ENCODE measurements around the gene RAB3GAP2.
"Not testable (repeated sequence)": the region's sequence is repeated elsewhere in the genome, so short reads cannot be mapped to it uniquely, and the experiment has no call there.

The RAB3GAP2 gene

DNA sequence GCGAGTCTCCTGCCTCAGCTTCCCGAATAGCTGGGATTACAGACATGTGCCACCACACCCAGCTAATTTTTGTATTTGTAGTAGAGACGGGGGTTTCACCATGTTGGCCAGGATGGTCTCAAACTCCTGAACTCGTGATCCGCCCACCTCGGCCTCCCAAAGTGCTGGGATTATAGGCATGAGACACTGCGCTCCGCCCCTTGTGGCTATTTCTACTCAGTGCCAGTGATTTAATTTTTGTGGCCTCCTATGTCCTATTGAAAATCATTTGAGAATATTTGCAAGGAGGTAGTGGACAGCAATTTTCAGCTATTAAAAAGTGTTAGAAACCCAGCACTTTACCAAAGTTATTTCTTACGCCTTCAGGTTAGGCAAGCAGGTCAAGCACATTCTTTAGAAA, 36.0 kb downstream of the RAB3GAP2 start:
- DNase-seq (ENCODE audit: low read depth): not testable (repeated sequence)

DNA sequence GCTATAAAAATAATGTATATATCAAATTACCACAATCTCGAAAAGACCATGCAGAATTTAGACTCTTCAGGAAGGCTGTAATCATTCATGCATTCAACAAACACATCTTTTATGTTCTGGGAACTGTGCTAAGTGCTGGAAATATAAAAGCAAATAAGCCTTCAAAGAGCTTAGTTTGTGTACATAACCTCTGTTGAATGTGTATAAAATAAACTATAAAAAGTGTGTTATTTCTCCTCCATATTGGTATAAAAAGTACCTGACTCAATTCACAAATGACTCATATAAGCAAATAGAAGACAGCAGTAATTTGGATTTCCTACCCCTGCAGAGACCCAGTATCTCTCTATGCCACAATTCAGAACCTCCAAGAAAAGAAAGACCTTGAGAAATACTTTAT, 36.8 kb downstream of the RAB3GAP2 start:
- DNase-seq (ENCODE audit: low read depth): no peak

DNA sequence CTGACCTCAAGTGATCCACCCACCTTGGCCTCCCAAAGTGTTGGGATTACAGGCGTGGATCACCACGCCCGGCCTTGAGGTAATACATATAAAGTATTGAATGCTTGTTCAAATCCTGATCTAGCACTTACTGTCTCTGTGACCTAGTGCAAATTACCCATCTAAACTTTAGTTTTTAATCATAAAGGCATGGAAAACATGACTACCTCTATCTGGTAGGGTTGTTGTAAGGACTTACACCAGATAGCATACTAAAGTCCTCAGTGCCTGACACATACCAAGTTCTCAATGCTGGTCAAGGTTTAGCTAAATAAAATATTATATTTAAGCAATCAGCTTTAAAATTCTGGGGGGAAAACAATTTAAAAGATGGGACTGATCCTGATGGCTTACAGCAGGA, 38.3 kb downstream of the RAB3GAP2 start:
- no peak for DNase-seq (ENCODE audit: low read depth)

- no peak for DNase-seq (ENCODE audit: low read depth)
These were observed 42.5 kb downstream of the RAB3GAP2 start for GRCh38 chr1:220229771-220230170.

- no peak for DNase-seq (ENCODE audit: low read depth)
These were observed 44.9 kb downstream of the RAB3GAP2 start for GRCh38 chr1:220227393-220227792.

DNA sequence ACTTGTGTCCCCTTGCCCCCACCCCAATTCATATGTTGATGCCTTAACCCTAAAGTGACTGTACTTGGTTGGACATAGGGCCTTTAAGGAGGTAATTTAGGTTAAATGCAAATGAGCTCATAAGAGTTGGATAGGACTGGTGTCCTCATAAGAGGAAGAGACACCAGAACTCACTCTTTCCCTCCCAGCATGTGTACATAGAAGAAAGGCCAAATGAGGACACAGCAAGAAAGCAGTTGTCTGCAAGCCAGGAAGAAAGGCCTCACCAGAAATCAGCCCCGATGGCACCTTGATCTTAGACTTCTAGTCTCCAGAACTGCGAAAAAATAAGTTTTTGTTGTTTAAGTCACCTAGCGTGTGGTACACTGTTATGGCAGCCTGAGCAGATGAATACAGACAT, 45.5 kb downstream of the RAB3GAP2 start:
- DNase-seq (ENCODE audit: low read depth): no peak

GRCh38 chr1:220225957-220226356, 46.3 kb downstream of the RAB3GAP2 start:
- DNase-seq (ENCODE audit: low read depth): no peak

- no peak for DNase-seq (ENCODE audit: low read depth)
These were observed 47.6 kb downstream of the RAB3GAP2 start for GRCh38 chr1:220224611-220225124.

GRCh38 chr1:220224033-220224432, 48.2 kb downstream of the RAB3GAP2 start:
- DNase-seq (ENCODE audit: low read depth): no peak

DNA sequence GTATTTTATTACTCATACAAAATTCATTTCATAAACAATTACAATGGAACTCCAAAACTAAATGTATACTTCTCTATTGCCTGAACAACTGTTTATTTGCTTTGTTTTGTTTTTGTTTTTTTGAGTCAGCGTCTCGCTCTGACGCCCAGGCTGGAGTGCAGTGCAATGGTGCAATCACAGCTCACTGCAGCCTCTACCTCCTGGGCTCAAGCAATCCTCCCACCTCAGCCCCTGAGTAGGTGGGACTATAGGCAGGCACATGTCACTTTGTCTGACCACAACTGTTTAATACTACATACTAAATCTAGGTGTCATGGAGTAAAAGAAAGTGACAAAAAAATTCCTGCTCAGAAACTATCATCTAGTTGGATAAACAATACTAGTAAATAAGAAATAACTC, 49.3 kb downstream of the RAB3GAP2 start:
- no peak for DNase-seq (ENCODE audit: low read depth)

DNA sequence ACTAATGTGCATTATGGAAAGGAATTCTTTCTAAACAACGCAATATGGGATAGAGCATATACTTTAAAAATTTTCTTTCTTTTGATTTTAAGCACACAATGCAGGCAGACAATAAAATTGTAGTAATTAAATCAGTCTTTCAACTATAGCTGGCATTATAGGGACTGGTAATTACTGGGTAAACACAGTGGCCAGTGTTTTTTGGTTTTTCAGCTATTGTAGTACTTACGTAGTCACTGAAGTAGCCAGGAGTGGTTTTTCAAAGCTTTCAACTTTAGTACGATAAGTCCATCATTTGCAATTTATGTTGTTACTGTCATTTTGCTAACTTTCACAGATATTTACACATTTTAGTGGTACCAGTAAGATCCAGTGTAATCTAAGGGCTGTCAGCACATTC, 50.6 kb downstream of the RAB3GAP2 start:
- DNase-seq (ENCODE audit: low read depth): no peak

DNA sequence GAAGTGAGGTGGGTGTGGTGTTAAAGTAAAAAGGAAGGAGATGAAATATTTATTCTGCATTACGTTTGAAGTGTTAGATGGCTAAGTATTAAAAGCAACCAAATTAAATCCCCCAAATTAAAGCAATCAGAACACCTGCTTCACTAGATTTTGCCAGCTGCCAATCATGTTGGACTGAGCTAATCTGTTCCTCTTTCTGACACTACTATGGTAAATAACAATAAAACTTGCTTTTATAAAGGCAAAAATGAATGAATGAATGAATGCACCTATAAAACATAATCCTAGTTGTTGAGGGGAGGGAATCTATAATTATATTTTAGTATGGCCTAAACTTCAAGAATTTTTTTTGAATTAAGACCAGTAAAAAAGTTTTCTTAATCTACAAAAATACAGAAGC, 51.0 kb downstream of the RAB3GAP2 start:
- no peak for DNase-seq (ENCODE audit: low read depth)

DNA sequence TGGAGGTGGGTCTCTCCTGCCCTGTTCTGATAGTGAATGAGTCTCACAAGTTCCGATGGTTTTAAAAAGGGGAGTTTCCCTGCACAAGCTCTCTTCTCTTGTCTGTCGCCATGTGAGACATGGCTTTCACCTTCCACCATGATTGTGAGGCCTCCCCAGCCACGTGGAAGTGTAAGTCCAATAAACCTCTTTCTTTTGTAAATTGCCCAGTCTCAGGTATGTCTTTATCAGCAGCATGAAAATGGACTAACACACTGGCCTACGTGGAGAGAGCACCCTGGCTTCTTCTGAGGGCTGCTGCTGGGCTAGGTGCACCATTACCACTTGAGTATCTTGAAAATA, 51.6 kb downstream of the RAB3GAP2 start:
- not testable (repeated sequence) for DNase-seq (ENCODE audit: low read depth)

DNA sequence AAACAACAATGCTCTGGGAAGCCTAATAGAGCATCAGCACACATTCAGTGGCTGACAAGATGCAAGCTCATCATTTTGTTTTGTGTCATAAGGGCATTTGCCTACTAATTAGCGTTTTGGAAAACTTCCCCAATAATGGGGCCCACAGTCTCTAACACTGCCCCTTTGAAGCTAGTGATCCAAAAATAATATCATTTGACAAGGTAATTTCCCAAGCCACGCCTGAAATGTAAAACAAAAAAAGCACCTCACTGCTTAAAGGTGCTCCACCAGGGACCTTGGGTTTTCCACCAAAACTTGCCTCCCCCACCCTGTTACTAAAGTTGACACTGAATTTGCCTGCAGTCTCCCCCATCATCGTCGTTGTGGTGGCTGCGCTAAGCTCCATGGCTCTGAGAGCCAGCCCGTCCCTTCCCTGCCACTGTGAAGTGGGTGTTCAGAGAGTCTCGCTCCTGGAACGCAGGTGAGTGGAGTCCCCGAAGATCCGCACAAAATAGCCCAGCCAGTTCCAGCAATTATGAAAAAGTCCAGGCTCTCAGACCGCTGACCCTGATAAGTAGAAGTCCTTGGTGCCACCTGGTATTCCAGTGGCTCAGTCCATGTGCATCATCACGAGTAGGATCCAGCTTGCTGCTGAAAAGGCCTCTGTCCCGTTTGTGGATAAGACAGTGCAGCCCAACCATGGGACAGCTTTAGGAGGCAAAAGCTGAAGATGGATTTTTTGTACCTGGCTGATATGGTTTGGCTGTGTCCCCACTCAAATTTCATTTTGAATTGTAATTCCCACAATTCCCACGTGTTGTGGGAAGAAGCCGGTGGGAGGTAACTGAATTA, 52.2 kb downstream of the RAB3GAP2 start:
- no peak for DNase-seq (ENCODE audit: low read depth)

DNA sequence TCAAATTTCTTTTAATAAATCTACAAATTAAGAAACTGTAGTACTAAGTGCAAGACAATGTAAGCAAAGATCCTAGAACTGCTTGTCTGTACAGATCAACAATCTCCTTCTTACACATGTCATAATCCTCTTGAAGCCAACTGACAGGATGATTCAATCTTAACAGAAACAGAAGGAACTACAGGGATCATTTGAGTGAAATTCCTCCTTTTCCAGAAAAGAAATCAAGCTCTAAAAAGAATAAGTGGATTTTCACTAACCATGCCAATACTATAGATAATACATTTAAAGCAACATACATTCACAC, 53.2 kb downstream of the RAB3GAP2 start:
- no peak for DNase-seq (ENCODE audit: low read depth)

- peak; percentile 3 for DNase-seq (ENCODE audit: low read depth)
These were observed 53.7 kb downstream of the RAB3GAP2 start for GRCh38 chr1:220218397-220219135.

DNA sequence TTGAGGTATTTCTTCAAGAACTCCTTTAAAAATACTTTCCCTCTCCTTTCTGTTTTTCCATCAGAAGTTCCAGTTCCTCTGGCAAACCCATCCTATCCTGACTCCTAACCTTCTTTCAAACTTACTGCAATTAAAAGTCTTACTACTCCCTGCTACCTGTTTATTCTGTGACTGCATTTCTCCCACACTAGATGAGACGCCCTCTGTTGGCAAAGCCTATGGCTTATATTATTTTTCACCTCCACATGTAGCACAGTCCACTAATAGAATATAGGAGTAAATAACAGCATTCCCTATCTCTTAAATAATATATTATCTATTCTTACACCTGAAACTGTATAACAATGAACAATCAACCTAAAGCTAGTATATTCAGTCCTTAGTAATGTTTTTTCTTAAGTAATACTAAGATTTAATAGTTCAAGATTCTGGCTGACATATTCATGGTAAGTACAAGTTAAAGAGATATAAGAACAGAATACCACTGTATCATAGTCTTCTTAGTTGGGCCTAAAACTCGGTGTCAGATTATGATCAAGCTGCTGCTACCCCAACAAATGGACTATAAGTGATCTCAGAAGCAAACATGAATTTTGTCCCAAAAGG, 54.8 kb downstream of the RAB3GAP2 start:
- DNase-seq (ENCODE audit: low read depth): no peak

GRCh38 chr1:220213382-220213983, 58.8 kb downstream of the RAB3GAP2 start:
- DNase-seq (ENCODE audit: low read depth): no peak

DNA sequence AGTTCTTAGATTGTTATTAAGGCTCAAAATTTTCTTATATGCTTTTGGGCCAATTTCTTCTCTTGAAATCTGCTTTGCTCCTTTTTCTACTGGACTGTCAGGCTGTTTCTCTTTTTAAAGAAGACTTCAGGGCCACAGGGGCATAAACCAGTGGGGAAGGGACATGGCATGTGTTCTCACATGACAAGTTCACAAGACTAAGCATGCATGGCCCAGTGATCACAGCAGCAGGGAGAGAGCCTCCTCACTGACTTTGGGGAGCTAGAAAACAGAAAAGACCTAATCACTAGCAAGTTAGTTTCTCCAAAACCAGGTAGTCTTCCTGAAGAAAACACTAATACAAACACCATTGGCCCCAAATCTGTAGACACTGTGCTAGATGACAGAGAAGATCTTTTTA, 64.8 kb downstream of the RAB3GAP2 start:
- DNase-seq (ENCODE audit: low read depth): no peak

DNA sequence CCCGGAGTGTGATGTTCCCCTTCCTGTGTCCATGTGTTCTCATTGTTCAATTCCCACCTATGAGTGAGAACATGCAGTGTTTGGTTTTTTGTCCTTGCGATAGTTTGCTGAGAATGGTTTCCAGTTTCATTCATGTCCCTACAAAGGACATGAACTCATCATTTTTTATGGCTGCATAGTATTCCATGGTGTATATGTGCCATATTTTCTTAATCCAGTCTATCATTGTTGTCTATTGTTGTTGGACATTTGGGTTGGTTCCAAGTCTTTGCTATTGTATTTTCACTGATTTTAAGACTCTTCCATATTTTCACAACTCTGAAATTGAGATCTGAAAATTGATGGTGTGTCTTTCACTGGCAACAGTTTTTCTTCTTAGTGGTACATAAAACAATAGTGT, 67.5 kb downstream of the RAB3GAP2 start:
- not testable (repeated sequence) for DNase-seq (ENCODE audit: low read depth)

GRCh38 chr1:220203816-220204215, 68.4 kb downstream of the RAB3GAP2 start:
- no peak for DNase-seq (ENCODE audit: low read depth)

DNA sequence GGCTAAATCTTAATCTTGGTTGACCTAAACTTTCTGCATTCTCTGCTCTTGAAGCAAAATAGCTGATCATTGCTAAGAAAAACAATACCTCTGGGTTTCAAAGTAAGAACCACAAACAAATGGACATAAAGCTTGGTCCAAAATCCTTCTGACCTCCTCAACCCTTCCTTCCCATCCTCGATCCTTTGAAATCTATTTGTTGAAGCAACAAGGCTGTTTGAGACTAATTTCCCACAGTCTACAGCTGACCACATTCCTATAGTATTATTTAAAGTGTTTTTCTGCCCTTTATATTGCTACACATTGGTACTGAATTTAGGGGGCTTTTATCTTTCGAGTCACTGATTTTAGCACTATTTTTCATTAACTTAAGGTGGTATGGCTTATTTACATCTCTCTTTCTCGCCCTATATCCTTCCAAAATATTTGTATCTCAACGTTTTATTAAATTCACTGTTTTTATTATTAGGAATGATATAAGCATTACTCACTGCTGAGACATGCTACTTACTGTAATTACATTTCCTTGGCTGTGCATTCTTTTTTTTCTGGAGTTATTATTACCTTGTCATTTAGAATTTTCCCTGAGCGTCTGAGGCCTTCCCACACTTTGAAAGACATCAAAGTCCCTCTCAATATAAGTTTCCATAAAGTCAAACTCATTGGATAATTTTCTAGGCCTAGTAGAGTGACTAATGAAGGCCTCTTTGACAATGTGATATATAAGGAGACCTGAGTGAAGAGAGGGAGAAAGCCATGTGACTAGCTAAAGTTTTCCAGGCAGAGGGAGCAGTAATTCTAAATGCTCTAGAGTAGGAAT, 73.9 kb downstream of the RAB3GAP2 start:
- DNase-seq (ENCODE audit: low read depth): no peak
